HUES6 (cell line): ENCODE data around the gene TAAR2.

Source experiments
- H3K27ac ChIP-seq: 2 replicates; pipeline ENCODE4 v1.7.0; 2013; ENCODE audit warnings: low read depth, mild to moderate bottlenecking, low read length, inconsistent platforms
- H3K27me3 ChIP-seq: 2 replicates; pipeline ENCODE4 v1.6.1; 2013; ENCODE audit warnings: low read length; ENCODE audit not compliant: control insufficient read depth, insufficient read depth
- H3K36me3 ChIP-seq: 2 replicates; pipeline ENCODE4 v1.6.1; 2013; ENCODE audit warnings: low read length; ENCODE audit not compliant: control insufficient read depth, insufficient read depth
- H3K4me1 ChIP-seq: 2 replicates; pipeline ENCODE4 v1.6.1; 2013; ENCODE audit warnings: low read length; ENCODE audit not compliant: control insufficient read depth, insufficient read depth
- H3K4me3 ChIP-seq: 2 replicates; pipeline ENCODE4 v1.5.1; 2013; ENCODE audit warnings: low read depth, low read length
- H3K9ac ChIP-seq: one replicate; pipeline ENCODE4 v1.6.1; 2013; ENCODE audit warnings: mild to moderate bottlenecking, low read length
- H3K9me3 ChIP-seq: 2 replicates; pipeline ENCODE4 v1.6.1; 2013; ENCODE audit warnings: low read depth, low read length; ENCODE audit not compliant: control insufficient read depth, insufficient read depth

The TAAR2 gene

GRCh38 chr6:132624175-132624574 is at the start of gene TAAR2:
Gene TAAR2, minus strand, starts transcription at chr6:132624275. Its CDS starts 0 bp downstream, at chr6:132624275.
- H3K36me3 ChIP-seq: no peaks in the 10 kb centered on the region
- no peak within 1 kb of the TSS for H3K4me3 ChIP-seq
- no peaks in the 10 kb centered on the region for H3K27me3 ChIP-seq
- H3K9me3 ChIP-seq: no peaks in the 10 kb centered on the region
- H3K4me1 ChIP-seq: no peaks in the 10 kb centered on the region
- H3K27ac ChIP-seq: no peak within 1 kb of the TSS
- H3K9ac ChIP-seq: no peak within 1 kb of the TSS

GRCh38 chr6:132673376-132674094 is 49.5 kb upstream of the TAAR2 start:
- no peak overlapping the region for H3K27ac ChIP-seq
- H3K9ac ChIP-seq: no peak overlapping the region
- H3K27me3 ChIP-seq: no peaks in the 10 kb centered on the region
- no peaks in the 10 kb centered on the region for H3K36me3 ChIP-seq
- H3K9me3 ChIP-seq: no peaks in the 10 kb centered on the region
- no peak overlapping the region for H3K4me3 ChIP-seq
- H3K4me1 ChIP-seq: no peaks in the 10 kb centered on the region

GRCh38 chr6:132671295-132671694 is 47.2 kb upstream of the TAAR2 start:
- Histone ChIP-seq H3K9ac (no peak overlapping the region), H3K27ac (no peak overlapping the region), H3K9me3 (no peaks in the 10 kb centered on the region), H3K4me3 (no peak overlapping the region), H3K36me3 (no peaks in the 10 kb centered on the region), H3K4me1 (no peaks in the 10 kb centered on the region), H3K27me3 (no peaks in the 10 kb centered on the region)

GRCh38 chr6:132669690-132670291 is 45.7 kb upstream of the TAAR2 start:
- Histone ChIP-seq H3K9ac (no peak overlapping the region), H3K9me3 (no peaks in the 10 kb centered on the region), H3K27ac (no peak overlapping the region), H3K27me3 (no peaks in the 10 kb centered on the region), H3K4me1 (no peaks in the 10 kb centered on the region), H3K4me3 (no peak overlapping the region), H3K36me3 (no peaks in the 10 kb centered on the region)

GRCh38 chr6:132666118-132666517 is 42.0 kb upstream of the TAAR2 start:
- Histone ChIP-seq H3K4me3 (no peak overlapping the region), H3K4me1 (no peaks in the 10 kb centered on the region), H3K36me3 (no peaks in the 10 kb centered on the region), H3K27me3 (no peaks in the 10 kb centered on the region), H3K9me3 (0 out of 2 replicates have a peak, but pooled peaks cover 5% of the 10 kb centered on the region), H3K27ac (0 out of 2 replicates have a peak overlapping the region, but pooled peaks have one; percentile 9), H3K9ac (no peak overlapping the region)

GRCh38 chr6:132664309-132665034 is 40.4 kb upstream of the TAAR2 start:
- Histone ChIP-seq H3K27ac (no peak overlapping the region), H3K4me3 (no peak overlapping the region), H3K27me3 (no peaks in the 10 kb centered on the region), H3K36me3 (no peaks in the 10 kb centered on the region), H3K9ac (no peak overlapping the region), H3K9me3 (peaks cover 5% of the 10 kb centered on the region; the same call in 1 of the 2 replicates), H3K4me1 (no peaks in the 10 kb centered on the region)

GRCh38 chr6:132663661-132664060 is 39.6 kb upstream of the TAAR2 start:
- Histone ChIP-seq H3K27me3 (no peaks in the 10 kb centered on the region), H3K9ac (no peak overlapping the region), H3K36me3 (no peaks in the 10 kb centered on the region), H3K27ac (no peak overlapping the region), H3K9me3 (peaks cover 5% of the 10 kb centered on the region; the same call in 1 of the 2 replicates), H3K4me3 (no peak overlapping the region), H3K4me1 (no peaks in the 10 kb centered on the region)

- Histone ChIP-seq H3K27ac (no peak overlapping the region), H3K27me3 (no peaks in the 10 kb centered on the region), H3K9me3 (peaks cover 5% of the 10 kb centered on the region; the same call in 1 of the 2 replicates)
These were observed 37.8 kb upstream of the TAAR2 start for GRCh38 chr6:132661906-132662305.

GRCh38 chr6:132659082-132659481 is 35.0 kb upstream of the TAAR2 start, which contains the start of gene TAAR1:
Gene TAAR1, minus strand, starts transcription at chr6:132659182. Its CDS starts 13,179 bp downstream, at chr6:132646003.
- H3K27me3 ChIP-seq: no peaks in the 10 kb centered on the region
- H3K9ac ChIP-seq: no peak within 1 kb of the TSS
- no peaks in the 10 kb centered on the region; the same call in 1 of the 2 replicates for H3K9me3 ChIP-seq

More at GRCh38 chr6:132661906-132662305, 37.8 kb upstream of the TAAR2 start:
- H3K4me1 ChIP-seq: no peaks in the 10 kb centered on the region
- no peak overlapping the region for H3K4me3 ChIP-seq
- no peaks in the 10 kb centered on the region for H3K36me3 ChIP-seq
- H3K9ac ChIP-seq: no peak overlapping the region

GRCh38 chr6:132651062-132651461 is 27.0 kb upstream of the TAAR2 start:
- no peaks in the 10 kb centered on the region for H3K27me3 ChIP-seq
- no peaks in the 10 kb centered on the region for H3K9me3 ChIP-seq
- H3K4me3 ChIP-seq: no peak overlapping the region
- H3K27ac ChIP-seq: no peak overlapping the region
- peaks cover 4% of the 10 kb centered on the region; the same call in 1 of the 2 replicates for H3K4me1 ChIP-seq
- no peak overlapping the region for H3K9ac ChIP-seq
- H3K36me3 ChIP-seq: no peaks in the 10 kb centered on the region

More at GRCh38 chr6:132659082-132659481, 35.0 kb upstream of the TAAR2 start, which contains the start of gene TAAR1:
- no peak within 1 kb of the TSS for H3K27ac ChIP-seq
- no peaks in the 10 kb centered on the region for H3K36me3 ChIP-seq
- H3K4me1 ChIP-seq: no peaks in the 10 kb centered on the region
- H3K4me3 ChIP-seq: no peak within 1 kb of the TSS
